ENCODE data around the gene TRABD2A. TPM values are rescaled to one million over a fixed set of nuclear protein-coding genes. Genes with fewer than 3 reads are reported as not detected.

Gene TRABD2A
- total and polyA plus RNA-seq, 2 of the 13 experiments (the other 11 are each of a cell fraction or from before 2014, with no cell fraction given), result 0.15 TPM; not detected in 1

DNA sequence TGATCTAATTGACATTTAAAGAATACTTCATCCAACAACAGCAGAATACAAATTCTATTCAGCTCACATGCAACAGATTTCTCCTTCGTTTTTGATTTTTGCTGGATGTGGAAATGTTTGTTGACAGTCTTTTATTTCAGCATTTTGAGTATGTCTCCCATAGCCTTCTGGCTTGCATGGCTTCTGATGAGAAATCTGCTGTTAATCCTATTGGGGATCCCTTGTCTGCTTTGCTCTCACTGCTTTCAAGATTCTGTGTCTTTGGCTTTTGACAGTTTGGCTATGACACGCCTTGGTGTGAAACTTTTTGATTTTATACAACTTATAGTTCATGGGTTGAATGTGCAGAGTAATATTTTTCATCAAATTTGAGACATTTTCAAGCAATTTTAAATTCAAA lies 44.7 kb downstream of the TRABD2A start:
- no peak for DNase-seq (ENCODE audit: low spot score)
- no peaks in the 10 kb centered on the region; a peak in 2 of 5 replicates for H3K27me3 ChIP-seq (ENCODE audit: control insufficient read depth in 1 of 2, insufficient read depth in 2 of 2, low read length in 2 of 2)
- ChIA-PET POLR2A (no interaction called here), CTCF (ENCODE audit: low intra/inter-chr PET ratio, low total read pairs) (no interaction called here)
- H3K4me1 ChIP-seq (ENCODE audit: insufficient read depth, low read length), result peaks cover 8% of the 10 kb centered on the region; the same call in 1 of the 2 replicates
- 0% methylated on average over 2 of the region's 2 CpGs for WGBS (ENCODE audit: low lambda C conversion rate)
- no peaks in the 10 kb centered on the region for H4K20me1 ChIP-seq (ENCODE audit: insufficient read depth, low read length)
- no peak overlapping the region for H3K4me3 ChIP-seq (replicated peaks in 1 of 3; ENCODE audit: insufficient read depth in 1 of 3, low read depth in 2 of 3, low read length in 3 of 3)
- BruUV-seq (replicated peaks), result no TSS peak
- H3K79me2 ChIP-seq (ENCODE audit: insufficient read depth, low read length), result no peaks in the 10 kb centered on the region
- no peak for FAIRE-seq
- H3K9ac ChIP-seq (ENCODE audit: insufficient read depth, low read depth, low read length), result no peak overlapping the region
- 0 out of 2 replicates have a peak, but pooled peaks cover 5% of the 10 kb centered on the region for H3K9me3 ChIP-seq (ENCODE audit: low read length)
- in situ Hi-C loops (cut with HindIII; ENCODE audit: extremely low pct_ligation_motif_present, low pct_unique_long_range_greater_than_20kb) (no loop called here), intact Hi-C loops (cut with micrococcal nuclease; ENCODE audit: unreplicated experiment) (no loop called here)
- no peak overlapping the region for H2AFZ ChIP-seq (ENCODE audit: low read length)
- no peak for TF ChIP-seq CAMTA2 (CRISPR knock-in tag; IDR thresholded peaks at IDR 0.05; ENCODE audit: borderline replicate concordance)
- TF ChIP-seq TBX3 (IDR thresholded peaks at IDR 0.05; ENCODE audit: borderline replicate concordance), result no peak
- TF ChIP-seq, protein P1, sequence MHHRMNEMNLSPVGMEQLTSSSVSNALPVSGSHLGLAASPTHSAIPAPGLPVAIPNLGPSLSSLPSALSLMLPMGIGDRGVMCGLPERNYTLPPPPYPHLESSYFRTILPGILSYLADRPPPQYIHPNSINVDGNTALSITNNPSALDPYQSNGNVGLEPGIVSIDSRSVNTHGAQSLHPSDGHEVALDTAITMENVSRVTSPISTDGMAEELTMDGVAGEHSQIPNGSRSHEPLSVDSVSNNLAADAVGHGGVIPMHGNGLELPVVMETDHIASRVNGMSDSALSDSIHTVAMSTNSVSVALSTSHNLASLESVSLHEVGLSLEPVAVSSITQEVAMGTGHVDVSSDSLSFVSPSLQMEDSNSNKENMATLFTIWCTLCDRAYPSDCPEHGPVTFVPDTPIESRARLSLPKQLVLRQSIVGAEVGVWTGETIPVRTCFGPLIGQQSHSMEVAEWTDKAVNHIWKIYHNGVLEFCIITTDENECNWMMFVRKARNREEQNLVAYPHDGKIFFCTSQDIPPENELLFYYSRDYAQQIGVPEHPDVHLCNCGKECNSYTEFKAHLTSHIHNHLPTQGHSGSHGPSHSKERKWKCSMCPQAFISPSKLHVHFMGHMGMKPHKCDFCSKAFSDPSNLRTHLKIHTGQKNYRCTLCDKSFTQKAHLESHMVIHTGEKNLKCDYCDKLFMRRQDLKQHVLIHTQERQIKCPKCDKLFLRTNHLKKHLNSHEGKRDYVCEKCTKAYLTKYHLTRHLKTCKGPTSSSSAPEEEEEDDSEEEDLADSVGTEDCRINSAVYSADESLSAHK (CRISPR knock-in tag; IDR thresholded peaks at IDR 0.05; ENCODE audit: borderline replicate concordance), result no peak
- no peak for TF ChIP-seq ZNF773 (CRISPR knock-in tag; IDR thresholded peaks at IDR 0.05; ENCODE audit: borderline replicate concordance)
- peak; percentile 96 for TF ChIP-seq ZNF317 (CRISPR knock-in tag; IDR thresholded peaks at IDR 0.05)
- TF ChIP-seq TRAFD1 (CRISPR knock-in tag; IDR thresholded peaks at IDR 0.05; ENCODE audit: borderline replicate concordance), result no peak
- TF ChIP-seq NR2F2 (IDR thresholded peaks at IDR 0.05; ENCODE audit: borderline replicate concordance, low read depth), result no peak
- no peak for TF ChIP-seq CREM (IDR thresholded peaks at IDR 0.05)
- no peak for TF ChIP-seq CREM (CRISPR knock-in tag; IDR thresholded peaks at IDR 0.05)
- no peak overlapping the region for H3K4me2 ChIP-seq (ENCODE audit: low read depth, low read length)
- no peak for ATAC-seq
- no peak overlapping the region for H3K27ac ChIP-seq (ENCODE audit: extremely low read length, insufficient read depth, low read length)
- no peaks in the 10 kb centered on the region for H3K36me3 ChIP-seq (replicated peaks in 1 of 2; ENCODE audit: control insufficient read depth in 1 of 2, insufficient read depth in 2 of 2, low read length in 2 of 2)
